CD4-positive, alpha-beta T cell treated with Interleukin-2 at 100 ng/mL for 4 hours (primary cell): ENCODE measurements around the gene RPN1.
"Not testable (repeated sequence)": the region's sequence is repeated elsewhere in the genome, so short reads cannot be mapped to it uniquely, and the experiment has no call there.

ENCODE experiments used
- DNase-seq: peaks from one replicate; pipeline ENCODE4 v3.0.0-alpha.2; 2020; ENCODE audit warnings: low spot score

The RPN1 gene

GRCh38 chr3:128650096-128651050, at the start of gene RPN1:
Gene RPN1, minus strand, starts transcription at chr3:128650818. Its CDS starts 18 bp downstream, at chr3:128650800.
- peak; percentile 96 for DNase-seq

GRCh38 chr3:128698211-128699047, 47.8 kb upstream of the RPN1 start:
- no peak for DNase-seq

GRCh38 chr3:128697341-128697740, 46.7 kb upstream of the RPN1 start:
- no peak for DNase-seq

GRCh38 chr3:128693696-128694095, 43.1 kb upstream of the RPN1 start:
- no peak for DNase-seq

GRCh38 chr3:128689060-128689459, 38.4 kb upstream of the RPN1 start:
- no peak for DNase-seq

GRCh38 chr3:128686465-128686864, 35.8 kb upstream of the RPN1 start:
- DNase-seq = no peak

- peak; percentile 13 for DNase-seq
These were observed 34.5 kb upstream of the RPN1 start for GRCh38 chr3:128684986-128685726.

GRCh38 chr3:128683957-128684356, 33.3 kb upstream of the RPN1 start:
- DNase-seq = no peak

- no peak for DNase-seq
These were observed 30.8 kb upstream of the RPN1 start for GRCh38 chr3:128681369-128681829.

GRCh38 chr3:128680603-128681368, 30.2 kb upstream of the RPN1 start:
- DNase-seq = peak; percentile 98

- DNase-seq = no peak
These were observed 28.7 kb upstream of the RPN1 start for GRCh38 chr3:128679338-128679737.

GRCh38 chr3:128675802-128676201, 25.2 kb upstream of the RPN1 start:
- not testable (repeated sequence) for DNase-seq

GRCh38 chr3:128674161-128674784, 23.7 kb upstream of the RPN1 start:
- no peak for DNase-seq

GRCh38 chr3:128667641-128668040, 17.0 kb upstream of the RPN1 start:
- no peak for DNase-seq

GRCh38 chr3:128665362-128666021, 14.9 kb upstream of the RPN1 start:
- DNase-seq = no peak

GRCh38 chr3:128663151-128663550, 12.5 kb upstream of the RPN1 start:
- no peak for DNase-seq

GRCh38 chr3:128655531-128655930, 4.9 kb upstream of the RPN1 start:
- DNase-seq = no peak

GRCh38 chr3:128653993-128654805, 3.6 kb upstream of the RPN1 start:
- peak; percentile 64 for DNase-seq

GRCh38 chr3:128653383-128653992, 2.9 kb upstream of the RPN1 start:
- DNase-seq = not testable (repeated sequence)
